HepG2 (cell line): ENCODE measurements around the gene LGI2. TPM values are rescaled to one million over a fixed set of nuclear protein-coding genes. Genes with fewer than 3 reads are reported as not detected.

Experiments used
- ATAC-seq: fragments of 200-7000 bp; cut with Tn5 transposase; 3 replicates; pipeline ENCODE4 v1.9.1; 2020; ENCODE audit warnings: mild to moderate bottlenecking, moderate library complexity
- BruUV-seq: library from RNA; stranded (reverse); fragments of 400-500 nt; replicated peaks from 2 replicates; lab custom pipeline; 2021; lab: Mats Ljungman, UMichigan
- CTCF ChIA-PET: fragments of 300-600 bp; formaldehyde crosslinking; extraction: SDS; loops from one replicate; lab custom pipeline; 2021; ENCODE audit warnings: low total read pairs, inconsistent platforms, low intra/inter-chr PET ratio; lab: Yijun Ruan, JAX
- POLR2A ChIA-PET: fragments of 350-600 bp; sonication (Branson Sonifier 250); formaldehyde crosslinking; loops from one replicate; lab custom pipeline; 2020; ENCODE audit warnings: antibody characterized with exemption, inconsistent platforms; lab: Yijun Ruan, JAX
- DNase-seq: peaks from one replicate; pipeline ENCODE4 v3.0.0-alpha.2; 2015; ENCODE audit warnings: low spot score
- FAIRE-seq: peaks from 3 replicates; lab custom pipeline; 2011; peaks lifted over from hg19 to GRCh38; lab: Jason Lieb, UNC
- H2AFZ ChIP-seq: one replicate; pipeline ENCODE4 v1.6.1; 2011; ENCODE audit warnings: low read length, inconsistent platforms
- H3K27ac ChIP-seq: fragments of 300-600 bp; 3 replicates; pipeline ENCODE4 v1.8.0; 2011; ENCODE audit warnings: mixed run types, mild to moderate bottlenecking, mixed read lengths, low read length, inconsistent platforms; ENCODE audit not compliant: insufficient read depth; ENCODE audit errors: extremely low read length
- H3K27me3 ChIP-seq, 2 experiments: fragments of 200-600 bp in 1 of 2; 2 replicates in 1 of 2; 3 replicates in 1 of 2; pipeline versions ENCODE4 v1.6.0 to v1.8.0; 2011; ENCODE audit warnings: low read length in 2 of 2, mild to moderate bottlenecking in 2 of 2, moderate library complexity in 2 of 2, inconsistent platforms in 1 of 2; ENCODE audit not compliant: insufficient read depth in 2 of 2, control insufficient read depth in 1 of 2
- H3K36me3 ChIP-seq, 2 experiments: fragments of 200-600 bp in 1 of 2; replicated peaks in 1 of 2; 2 replicates in 1 of 2; 3 replicates in 1 of 2; pipeline versions ENCODE4 v1.5.1 to v1.8.0; 2011; ENCODE audit warnings: low read length in 2 of 2, inconsistent platforms in 1 of 2; ENCODE audit not compliant: insufficient read depth in 2 of 2, control insufficient read depth in 1 of 2
- H3K4me1 ChIP-seq: 2 replicates; pipeline ENCODE4 v1.5.1; 2012; ENCODE audit warnings: low read length, inconsistent platforms; ENCODE audit not compliant: insufficient read depth
- H3K4me2 ChIP-seq: 2 replicates; pipeline ENCODE4 v1.6.0; 2011; ENCODE audit warnings: low read depth, low read length, inconsistent platforms
- H3K4me3 ChIP-seq, 3 experiments: fragments of 200-600 bp in 1 of 3; sonication (generic), shearing (Covaris generic) in 1 of 3; replicated peaks in 1 of 3; 2 replicates each; pipeline ENCODE4 v1.5.1; 2011 to 2016; ENCODE audit warnings: low read length in 3 of 3, inconsistent platforms in 2 of 3, low read depth in 2 of 3, mild to moderate bottlenecking in 2 of 3, control low read depth in 1 of 3, mixed read lengths in 1 of 3; ENCODE audit not compliant: insufficient read depth in 1 of 3
- H3K79me2 ChIP-seq: one replicate; pipeline ENCODE4 v1.6.1; 2011; ENCODE audit warnings: low read length, inconsistent platforms; ENCODE audit not compliant: insufficient read depth
- H3K9ac ChIP-seq: 2 replicates; pipeline ENCODE4 v1.6.0; 2011; ENCODE audit warnings: mild to moderate bottlenecking, low read depth, low read length, inconsistent platforms; ENCODE audit not compliant: insufficient read depth
- H3K9me3 ChIP-seq: 2 replicates; pipeline ENCODE4 v1.5.1; 2012; ENCODE audit warnings: mild to moderate bottlenecking, low read length
- H4K20me1 ChIP-seq: 2 replicates; pipeline ENCODE4 v1.6.0; 2011; ENCODE audit warnings: inconsistent platforms, mild to moderate bottlenecking, low read length, moderate library complexity; ENCODE audit not compliant: insufficient read depth
- FOXA1 ChIP-seq, 2 experiments: fragments of 450-650 bp in 1 of 2; sonication (generic) in 1 of 2; formaldehyde crosslinking in 1 of 2; IDR thresholded peaks; 2 replicates each; pipeline versions ENCODE4 v1.4.0 to v1.6.1; 2016 to 2020; ENCODE audit warnings: missing genetic modification reagents in 1 of 2
- FOXO1 ChIP-seq: sonication (generic); formaldehyde crosslinking; IDR thresholded peaks from 2 replicates; pipeline ENCODE4 v1.4.0; 2020; ENCODE audit warnings: missing genetic modification reagents
- KDM6A ChIP-seq: IDR thresholded peaks from 2 replicates; pipeline ENCODE4 v1.6.1; 2016; ENCODE audit warnings: low read depth
- MAFF ChIP-seq: IDR thresholded peaks from 2 replicates; pipeline ENCODE4 v1.6.1; 2011; ENCODE audit warnings: low read depth, low read length, improper control_type of control experiment
- MAFK ChIP-seq, 2 experiments: IDR thresholded peaks in 1 of 2; conservative IDR thresholded peaks in 1 of 2; 2 replicates each; pipeline ENCODE4 v1.6.1; 2011; ENCODE audit warnings: improper control_type of control experiment in 2 of 2, low read length in 2 of 2
- POLR2AphosphoS2 ChIP-seq: IDR thresholded peaks from 2 replicates; pipeline ENCODE4 v1.6.1; 2011; ENCODE audit warnings: low read depth, low read length, improper control_type of control experiment
- RERE ChIP-seq: IDR thresholded peaks from 2 replicates; pipeline ENCODE4 v1.6.1; 2016; ENCODE audit warnings: low read depth, missing genetic modification reagents, missing compliant biosample characterization
- SALL1 ChIP-seq: sonication (generic); formaldehyde crosslinking; IDR thresholded peaks from 2 replicates; pipeline ENCODE4 v1.8.0; 2022; ENCODE audit warnings: mild to moderate bottlenecking, missing genetic modification reagents
- WGBS: methylation state at CpG from one replicate; pipeline ENCODE4 v1.1.6; 2017; ENCODE audit warnings: low lambda C conversion rate; 5-methylcytosine and 5-hydroxymethylcytosine counted together
- in situ Hi-C: cut with HindIII; loops from 2 replicates; pipeline ENCODE4 v1.10.0; 2017; ENCODE audit warnings: low pct_unique_long_range_greater_than_20kb; ENCODE audit not compliant: extremely low pct_ligation_motif_present
- intact Hi-C: fragments of 100-400 bp; cut with micrococcal nuclease; formaldehyde crosslinking; loops from one replicate; pipeline ENCODE4 v1.10.0; 2022; ENCODE audit not compliant: unreplicated experiment
- polyA plus RNA-seq, 8 experiments: library from polyadenylated mRNA; depleted of rRNA in 3 of 8; stranded (reverse) in 7 of 8; unstranded in 1 of 8; fragments of >200 nt; fragmentation: Illumina TruSeq in 4 of 8; extraction: Trizol in 4 of 8; gene quantifications; 2 replicates each; pipeline versions ENCODE4 v1.2.1 to v1.2.3, GENCODE V29; 2011 to 2016; ENCODE audit warnings: low read depth in 4 of 8, missing spikeins in 1 of 8, mixed read lengths in 1 of 8; ENCODE audit not compliant: insufficient read depth in 1 of 8
- total RNA-seq, 5 experiments: library from RNA; depleted of rRNA; stranded (reverse); fragments of >200 nt; fragmentation: Illumina TruSeq; extraction: Trizol; gene quantifications; 2 replicates each; pipeline ENCODE4 v1.2.3, GENCODE V29; 2016; ENCODE audit warnings: low read depth in 1 of 5

The LGI2 gene
- total and polyA plus RNA-seq, 2 of the 13 experiments (the other 11 are each of a cell fraction or from before 2014, with no cell fraction given): not detected

DNA sequence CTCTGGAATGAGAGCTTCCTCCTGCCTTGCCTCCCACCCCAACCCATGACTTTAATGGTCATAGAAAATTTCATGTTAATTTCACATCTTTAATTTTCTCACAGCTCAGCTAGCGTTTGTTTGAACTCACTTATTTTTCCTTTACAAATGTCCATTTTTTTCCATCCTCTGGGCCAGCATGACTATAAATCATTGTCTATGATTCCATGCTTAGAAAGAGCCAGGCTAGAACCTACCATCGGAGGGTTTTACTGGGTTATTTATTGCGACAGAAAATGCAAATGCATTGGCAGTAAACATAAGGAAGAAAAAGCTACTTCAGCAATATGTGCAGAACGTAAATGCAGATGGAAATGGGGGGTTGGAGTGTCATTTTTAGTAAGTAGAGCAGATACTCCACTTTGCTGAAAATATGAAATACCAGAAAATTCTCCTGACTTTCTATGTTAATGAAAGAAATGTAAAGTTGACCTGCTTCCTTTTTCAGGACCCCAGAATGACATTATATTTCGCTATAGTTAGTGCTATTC lies 37.1 kb downstream of the LGI2 start:
- Histone ChIP-seq H3K4me1 (no peaks in the 10 kb centered on the region), H3K36me3 (no peaks in the 10 kb centered on the region), H3K4me2 (no peak overlapping the region), H3K9ac (no peak overlapping the region), H3K9me3 (no peaks in the 10 kb centered on the region), H4K20me1 (no peaks in the 10 kb centered on the region), H3K4me3 (no peak overlapping the region), H3K27ac (no peak overlapping the region), H3K27me3 (peaks cover 0 to 6% of the 10 kb centered on the region in 2 experiments; a peak in 2 of 5 replicates), H3K79me2 (no peaks in the 10 kb centered on the region), H2AFZ (no peak overlapping the region)
- DNase-seq (no peak), ATAC-seq (no peak), FAIRE-seq (no peak)
- in situ Hi-C loops (loop anchor here (25.0 kb wide), 2 partner anchors 369 to 506 kb away; no protein-coding TSS in a partner anchor), intact Hi-C loops (no loop called here)
- WGBS: 23% methylated on average over 5 of the region's 5 CpGs
- BruUV-seq: no TSS peak
- ChIA-PET POLR2A (no interaction called here), CTCF (no interaction called here)
- TF ChIP-seq MAFK (conservative IDR thresholded peaks at IDR 0.05 in 1 of 2, IDR thresholded peaks at IDR 0.05 in 1 of 2; ENCODE audit: low read length in 2 of 2): peak in 1 of 2 experiments; percentile 46; a peak in 3 of 4 replicates
- TF ChIP-seq KDM6A (CRISPR knock-in tag): no peak
- TF ChIP-seq MAFF: peak; percentile 39

- TF ChIP-seq FOXA1 (IDR thresholded peaks at IDR 0.05) (no peak), FOXA1 (CRISPR knock-in tag; IDR thresholded peaks at IDR 0.05) (no peak), FOXO1 (CRISPR knock-in tag) (no peak), SALL1 (CRISPR knock-in tag) (no peak), RERE (CRISPR knock-in tag) (no peak), POLR2AphosphoS2 (no peak)
- DNase-seq: no peak
- Histone ChIP-seq H3K4me2 (no peak overlapping the region), H3K27ac (no peak overlapping the region), H2AFZ (no peak overlapping the region), H3K9ac (no peak overlapping the region), H3K36me3 (no peaks in the 10 kb centered on the region), H3K4me3 (no peak overlapping the region), H3K9me3 (no peaks in the 10 kb centered on the region), H3K27me3 (peaks cover 0 to 6% of the 10 kb centered on the region in 2 experiments; a peak in 2 of 5 replicates), H3K4me1 (no peaks in the 10 kb centered on the region), H3K79me2 (no peaks in the 10 kb centered on the region), H4K20me1 (no peaks in the 10 kb centered on the region)
- in situ Hi-C loops: loop anchor here (25.0 kb wide), 2 partner anchors 369 to 506 kb away; no protein-coding TSS in a partner anchor
- ChIA-PET POLR2A (no interaction called here), CTCF (no interaction called here)
- BruUV-seq: no TSS peak
- no peak for ATAC-seq
- 0% methylated on average over 1 of the region's 1 CpG for WGBS
- intact Hi-C loops: no loop called here
- FAIRE-seq: no peak
Observed at GRCh38 chr4:24992968-24993367, 37.8 kb downstream of the LGI2 start.
